GM21723 (cell line): Measurements from ENCODE around the gene OR2T8.

Experiments
- ATAC-seq: cut with Tn5 transposase; IDR thresholded peaks from one replicate; pipeline ENCODE4 v1.9.1; 2021; ENCODE audit warnings: mild to moderate bottlenecking, moderate library complexity; ENCODE audit not compliant: unreplicated experiment

The OR2T8 gene

GRCh38 chr1:247961791-247962190 is 41.7 kb downstream of the OR2T8 start:
- ATAC-seq, result no peak

- no peak for ATAC-seq
Observed at GRCh38 chr1:247962911-247963588, 43.0 kb downstream of the OR2T8 start.

GRCh38 chr1:247964933-247965332 is 44.9 kb downstream of the OR2T8 start, which contains the start of gene OR2AK2:
Gene OR2AK2 (plus strand): TSS chr1:247965233. CDS start chr1:247965377, 144 bp downstream.
- ATAC-seq, result no peak

GRCh38 chr1:247966532-247967204 is 46.6 kb downstream of the OR2T8 start:
- peak; percentile 94 for ATAC-seq
